ENCODE data around the gene SWSAP1.
"Not testable (repeated sequence)": the region's sequence is repeated elsewhere in the genome, so short reads cannot be mapped to it uniquely, and the experiment has no call there.

SWSAP1 gene

GRCh38 chr19:11379269-11379845 lies 4.9 kb downstream of the SWSAP1 start:
- not testable (repeated sequence) for DNase-seq

GRCh38 chr19:11379857-11380350 lies 5.4 kb downstream of the SWSAP1 start:
- DNase-seq, result no peak

- DNase-seq, result peak; percentile 99
Observed at GRCh38 chr19:11380653-11381537, 6.4 kb downstream of the SWSAP1 start.

- peak; percentile 80 for DNase-seq
Observed at GRCh38 chr19:11382898-11383705, 8.6 kb downstream of the SWSAP1 start.

GRCh38 chr19:11383706-11384048 lies 9.2 kb downstream of the SWSAP1 start:
- no peak for DNase-seq

GRCh38 chr19:11384778-11385129 lies 10.3 kb downstream of the SWSAP1 start:
- no peak for DNase-seq

- peak; percentile 42 for DNase-seq
Observed at GRCh38 chr19:11387162-11388034, 12.9 kb downstream of the SWSAP1 start.

GRCh38 chr19:11390359-11390758 lies 15.9 kb downstream of the SWSAP1 start:
- DNase-seq, result no peak

GRCh38 chr19:11390933-11391680 lies 16.6 kb downstream of the SWSAP1 start:
- DNase-seq, result no peak

- no peak for DNase-seq
Observed at GRCh38 chr19:11397089-11397610, 22.7 kb downstream of the SWSAP1 start.

GRCh38 chr19:11399667-11400066 lies 25.2 kb downstream of the SWSAP1 start:
- DNase-seq, result no peak

GRCh38 chr19:11400798-11401197 lies 26.3 kb downstream of the SWSAP1 start:
- DNase-seq, result peak; percentile 0

GRCh38 chr19:11401808-11402543 lies 27.5 kb downstream of the SWSAP1 start:
- peak; percentile 1 for DNase-seq

GRCh38 chr19:11404588-11405222 lies 30.2 kb downstream of the SWSAP1 start:
- no peak for DNase-seq

GRCh38 chr19:11405846-11406643 lies 31.6 kb downstream of the SWSAP1 start:
- DNase-seq, result peak; percentile 39

- not testable (repeated sequence) for DNase-seq
Observed at GRCh38 chr19:11406703-11407236, 32.3 kb downstream of the SWSAP1 start.

- DNase-seq, result no peak
Observed at GRCh38 chr19:11408591-11408990, 34.1 kb downstream of the SWSAP1 start.

GRCh38 chr19:11410682-11411081 lies 36.2 kb downstream of the SWSAP1 start:
- no peak for DNase-seq

- DNase-seq, result no peak
Observed at GRCh38 chr19:11414544-11414943, 40.1 kb downstream of the SWSAP1 start.

All from RPMI8226 (cell line).